Daoy (cell line): ENCODE measurements around the gene PCP4L1. TPM values are rescaled to one million over a fixed set of nuclear protein-coding genes. Genes with fewer than 3 reads are reported as not detected.
"Not testable (repeated sequence)": the region's sequence is repeated elsewhere in the genome, so short reads cannot be mapped to it uniquely, and the experiment has no call there.

ENCODE experiments used
- DNase-seq: peaks from one replicate; pipeline ENCODE4 v3.0.0-alpha.2; 2015; ENCODE audit warnings: low read depth
- total RNA-seq: library from RNA; depleted of rRNA; stranded (reverse); fragments of >200 nt; shearing (Covaris generic); gene quantifications from 2 replicates; pipeline ENCODE4 v1.2.3, GENCODE V29; 2014; rRNA removed

The PCP4L1 gene
- total RNA-seq, 1 experiment from 2014 or later: 0.06 TPM

GRCh38 chr1:161314201-161314981, 55.8 kb downstream of the PCP4L1 start, which contains the start of gene SDHC:
Gene SDHC, plus strand, starts transcription at chr1:161314381. Its CDS starts 25 bp downstream, at chr1:161314406.
- DNase-seq: peak; percentile 94

- DNase-seq: not testable (repeated sequence)
Observed at GRCh38 chr1:161315841-161316674, 57.5 kb downstream of the PCP4L1 start.

GRCh38 chr1:161324020-161324419, 65.5 kb downstream of the PCP4L1 start:
- no peak for DNase-seq

GRCh38 chr1:161330346-161330745, 71.8 kb downstream of the PCP4L1 start:
- peak; percentile 22 for DNase-seq

GRCh38 chr1:161333166-161333565, 74.6 kb downstream of the PCP4L1 start:
- DNase-seq: no peak

Other genes with a start within 250 kb of the PCP4L1 start
- 7.1 and 18.5 TPM in 2 replicates for gene F11R, start 237.6 kb upstream of the PCP4L1 start, total RNA-seq
- gene TSTD1, start 219.8 kb upstream of the PCP4L1 start, total RNA-seq: 0.17 TPM in 1 of 2 replicates, not detected in the other
- gene USF1, start 212.8 kb upstream of the PCP4L1 start, total RNA-seq: 78.4 and 89.1 TPM in 2 replicates
- gene ARHGAP30, start 188.9 kb upstream of the PCP4L1 start, total RNA-seq: 0.11 TPM in 1 of 2 replicates, not detected in the other
- gene NECTIN4, start 169.2 kb upstream of the PCP4L1 start, total RNA-seq: 0.29 TPM in 1 of 2 replicates, not detected in the other
- gene KLHDC9, start 160.4 kb upstream of the PCP4L1 start, total RNA-seq: not detected in 2 replicates
- 97.9 and 213 TPM in 2 replicates for gene PFDN2, start 140.7 kb upstream of the PCP4L1 start, total RNA-seq
- 16.3 and 17.4 TPM in 2 replicates for gene NIT1, start 140.6 kb upstream of the PCP4L1 start, total RNA-seq
- gene DEDD, start 126.1 kb upstream of the PCP4L1 start, total RNA-seq: 22.0 and 24.2 TPM in 2 replicates
- gene UFC1, start 104.8 kb upstream of the PCP4L1 start, total RNA-seq: 102 and 133 TPM in 2 replicates
- 6.2 and 13.5 TPM in 2 replicates for gene USP21, start 99.2 kb upstream of the PCP4L1 start, total RNA-seq
- 6.8 and 10.9 TPM in 2 replicates for gene PPOX, start 92.3 kb upstream of the PCP4L1 start, total RNA-seq
- 31.8 and 43.9 TPM in 2 replicates for gene B4GALT3, start 81.2 kb upstream of the PCP4L1 start, total RNA-seq
- gene ADAMTS4, start 59.7 kb upstream of the PCP4L1 start, total RNA-seq: 0.68 and 0.91 TPM in 2 replicates
- 157 and 168 TPM in 2 replicates for gene NDUFS2, start 56.4 kb upstream of the PCP4L1 start, total RNA-seq
- gene FCER1G, start 43.5 kb upstream of the PCP4L1 start, total RNA-seq: 1.5 TPM in 1 of 2 replicates, not detected in the other
- gene APOA2, start 35.1 kb upstream of the PCP4L1 start, total RNA-seq: not detected in 2 replicates
- 11.8 and 13.6 TPM in 2 replicates for gene TOMM40L, start 32.7 kb upstream of the PCP4L1 start, total RNA-seq
- gene NR1I3, start 20.5 kb upstream of the PCP4L1 start, total RNA-seq: not detected in 2 replicates
- 0.57 TPM in 1 of 2 replicates, not detected in the other for gene MPZ, start 51.2 kb downstream of the PCP4L1 start, total RNA-seq
- 20.6 and 22.5 TPM in 2 replicates for gene SDHC, start 55.6 kb downstream of the PCP4L1 start, total RNA-seq
- not detected in 2 replicates for gene CFAP126, start 109.1 kb downstream of the PCP4L1 start, total RNA-seq
- not detected in 2 replicates for gene FCGR2A, start 246.7 kb downstream of the PCP4L1 start, total RNA-seq